OCI-LY7 (cell line): ENCODE results near the gene SSB.

Experiments
- CTCF ChIP-seq: fragments of 200-600 bp; sonication (generic); conservative IDR thresholded peaks from 2 replicates; pipeline ENCODE4 v1.5.1; 2014; ENCODE audit warnings: mild to moderate bottlenecking, antibody characterized with exemption, low read length, moderate library complexity, mixed read lengths
- EZH2phosphoT487 ChIP-seq: fragments of 200-600 bp; sonication (generic); IDR thresholded peaks from 2 replicates; pipeline ENCODE4 v1.6.1; 2018; ENCODE audit warnings: low read depth, borderline replicate concordance, mild to moderate bottlenecking, mixed run types, antibody characterized with exemption, low read length, moderate library complexity, mixed read lengths

- TF ChIP-seq CTCF (no peak), EZH2phosphoT487 (no peak)
Measured at GRCh38 chr2:169838743-169839489, 40.2 kb downstream of the SSB start.
